Measurements from ENCODE around the gene PLA2G12A.
"Not testable (repeated sequence)": the region's sequence is repeated elsewhere in the genome, so short reads cannot be mapped to it uniquely, and the experiment has no call there.

Gene PLA2G12A

GRCh38 chr4:109683621-109684253, 46.1 kb downstream of the PLA2G12A start:
- TF ChIP-seq EZH2 (optimal IDR thresholded peaks at IDR 0.05; ENCODE audit: low read depth, low read length) (no peak), CTCF (IDR thresholded peaks at IDR 0.05; ENCODE audit: low read length) (no peak), EZH2phosphoT487 (IDR thresholded peaks at IDR 0.05; ENCODE audit: low read length) (no peak)
- Histone ChIP-seq H3K27me3 (replicated peaks; ENCODE audit: insufficient read depth, low read length) (no peaks in the 10 kb centered on the region), H3K4me1 (ENCODE audit: low read length) (peaks cover 13% of the 10 kb centered on the region; the same call in 1 of the 2 replicates), H3K36me3 (replicated peaks; ENCODE audit: insufficient read depth, low read length) (no peaks in the 10 kb centered on the region), H3F3A (ENCODE audit: insufficient read depth, low read length) (no peaks in the 10 kb centered on the region; the same call in 1 of the 2 replicates), H4K20me1 (ENCODE audit: insufficient read depth, low read length) (no peaks in the 10 kb centered on the region), H3K9me2 (replicated peaks; ENCODE audit: insufficient read depth, low read length) (no peaks in the 10 kb centered on the region), H3K9me3 (replicated peaks; ENCODE audit: insufficient read depth, low read length) (no peaks in the 10 kb centered on the region), H3K9ac (ENCODE audit: low read length) (no peak overlapping the region), H3K79me2 (ENCODE audit: low read length) (no peaks in the 10 kb centered on the region), H2AFZ (ENCODE audit: low read length) (no peak overlapping the region), H3K27ac (ENCODE audit: low read length) (no peak overlapping the region), H3K4me2 (ENCODE audit: low read depth, low read length) (no peak overlapping the region), H3K4me3 (ENCODE audit: low read length) (no peak overlapping the region)
- DNase-seq, result no peak

DNA sequence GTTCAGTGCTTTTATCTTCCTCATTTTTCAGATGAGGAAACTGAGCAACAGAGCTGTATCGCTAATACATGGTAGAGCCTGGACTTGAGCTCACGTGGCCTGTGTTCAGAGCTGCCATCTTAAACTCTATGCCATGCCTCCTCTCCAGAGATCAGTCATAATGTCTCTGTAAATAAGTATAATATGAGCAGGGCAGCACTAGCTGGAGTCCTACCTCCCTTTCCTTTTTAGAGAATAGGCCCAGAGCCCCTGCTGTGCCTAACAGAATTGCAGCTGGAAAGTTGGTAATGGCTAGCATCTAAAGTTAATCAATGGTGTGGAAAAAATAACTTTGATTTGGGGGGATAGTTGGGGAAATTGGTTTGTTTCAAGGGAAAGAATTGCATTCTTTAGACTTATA, 47.0 kb downstream of the PLA2G12A start:
- H3K4me1 ChIP-seq (ENCODE audit: low read length), result peaks cover 9% of the 10 kb centered on the region; the same call in 1 of the 2 replicates
- no peak overlapping the region for H3K9ac ChIP-seq (ENCODE audit: low read length)
- no peak overlapping the region for H2AFZ ChIP-seq (ENCODE audit: low read length)
- H3K4me3 ChIP-seq (ENCODE audit: low read length), result no peak overlapping the region
- no peak overlapping the region for H3K4me2 ChIP-seq (ENCODE audit: low read depth, low read length)
- no peaks in the 10 kb centered on the region; the same call in 1 of the 2 replicates for H3F3A ChIP-seq (ENCODE audit: insufficient read depth, low read length)
- TF ChIP-seq CTCF (IDR thresholded peaks at IDR 0.05; ENCODE audit: low read length), result no peak
- no peak for TF ChIP-seq EZH2 (optimal IDR thresholded peaks at IDR 0.05; ENCODE audit: low read depth, low read length)
- no peak for TF ChIP-seq EZH2phosphoT487 (IDR thresholded peaks at IDR 0.05; ENCODE audit: low read length)
- no peak for DNase-seq
- no peaks in the 10 kb centered on the region for H3K36me3 ChIP-seq (replicated peaks; ENCODE audit: insufficient read depth, low read length)
- H3K79me2 ChIP-seq (ENCODE audit: low read length), result no peaks in the 10 kb centered on the region
- H3K9me2 ChIP-seq (replicated peaks; ENCODE audit: insufficient read depth, low read length), result no peaks in the 10 kb centered on the region
- no peaks in the 10 kb centered on the region for H4K20me1 ChIP-seq (ENCODE audit: insufficient read depth, low read length)
- H3K27ac ChIP-seq (ENCODE audit: low read length), result no peak overlapping the region
- H3K27me3 ChIP-seq (replicated peaks; ENCODE audit: insufficient read depth, low read length), result no peaks in the 10 kb centered on the region
- H3K9me3 ChIP-seq (replicated peaks; ENCODE audit: insufficient read depth, low read length), result no peaks in the 10 kb centered on the region

DNA sequence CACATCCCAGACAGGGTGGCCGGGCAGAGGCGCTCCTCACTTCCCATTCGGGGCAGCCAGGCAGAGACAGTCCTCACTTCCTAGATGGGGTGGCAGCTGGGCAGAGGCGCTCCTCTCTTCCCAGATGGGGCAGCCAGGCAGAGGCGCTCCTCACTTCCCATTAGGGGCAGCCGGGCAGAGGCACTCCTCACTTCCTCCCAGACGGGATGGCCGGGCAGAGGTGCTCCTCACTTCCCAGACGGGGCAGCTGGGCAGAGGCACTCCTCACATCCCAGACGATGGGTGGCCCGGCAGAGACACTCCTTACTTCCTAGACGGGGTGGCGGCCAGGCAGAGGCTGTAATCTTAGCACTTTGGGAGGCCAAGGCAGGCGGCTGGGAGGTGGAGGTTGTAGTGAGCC, 50.9 kb downstream of the PLA2G12A start:
- DNase-seq; H4K20me1 ChIP-seq (ENCODE audit: insufficient read depth, low read length); H3K9ac ChIP-seq (ENCODE audit: low read length); H3K79me2 ChIP-seq (ENCODE audit: low read length); H2AFZ ChIP-seq (ENCODE audit: low read length); H3F3A ChIP-seq (ENCODE audit: insufficient read depth, low read length); H3K27ac ChIP-seq (ENCODE audit: low read length); H3K9me2 ChIP-seq (replicated peaks; ENCODE audit: insufficient read depth, low read length); H3K9me3 ChIP-seq (replicated peaks; ENCODE audit: insufficient read depth, low read length); H3K36me3 ChIP-seq (replicated peaks; ENCODE audit: insufficient read depth, low read length); H3K4me2 ChIP-seq (ENCODE audit: low read depth, low read length); H3K4me1 ChIP-seq (ENCODE audit: low read length); H3K4me3 ChIP-seq (ENCODE audit: low read length); H3K27me3 ChIP-seq (replicated peaks; ENCODE audit: insufficient read depth, low read length): not testable (repeated sequence)

GRCh38 chr4:109678472-109678871, 51.4 kb downstream of the PLA2G12A start:
- H4K20me1 ChIP-seq (ENCODE audit: insufficient read depth, low read length); H3K27ac ChIP-seq (ENCODE audit: low read length); H3K4me2 ChIP-seq (ENCODE audit: low read depth, low read length); H3F3A ChIP-seq (ENCODE audit: insufficient read depth, low read length); H3K27me3 ChIP-seq (replicated peaks; ENCODE audit: insufficient read depth, low read length); H3K79me2 ChIP-seq (ENCODE audit: low read length); H3K4me1 ChIP-seq (ENCODE audit: low read length); DNase-seq; H3K36me3 ChIP-seq (replicated peaks; ENCODE audit: insufficient read depth, low read length); H2AFZ ChIP-seq (ENCODE audit: low read length); H3K9me2 ChIP-seq (replicated peaks; ENCODE audit: insufficient read depth, low read length); H3K9ac ChIP-seq (ENCODE audit: low read length); H3K4me3 ChIP-seq (ENCODE audit: low read length); H3K9me3 ChIP-seq (replicated peaks; ENCODE audit: insufficient read depth, low read length): not testable (repeated sequence)
